HepG2 (cell line): ENCODE data around the gene SS18L1. TPM values are rescaled to one million over a fixed set of nuclear protein-coding genes. Genes with fewer than 3 reads are reported as not detected.
A peak's percentile ranks its signal among the peaks of the same experiment; 100 is the strongest.

Experiments used
- ATAC-seq: fragments of 200-7000 bp; cut with Tn5 transposase; 3 replicates; pipeline ENCODE4 v1.9.1; 2020; ENCODE audit warnings: mild to moderate bottlenecking, moderate library complexity
- BruUV-seq: library from RNA; stranded (reverse); fragments of 400-500 nt; replicated peaks from 2 replicates; lab custom pipeline; 2021; lab: Mats Ljungman, UMichigan
- CTCF ChIA-PET: fragments of 300-600 bp; formaldehyde crosslinking; extraction: SDS; loops from one replicate; lab custom pipeline; 2021; ENCODE audit warnings: low total read pairs, inconsistent platforms, low intra/inter-chr PET ratio; lab: Yijun Ruan, JAX
- POLR2A ChIA-PET: fragments of 350-600 bp; sonication (Branson Sonifier 250); formaldehyde crosslinking; loops from one replicate; lab custom pipeline; 2020; ENCODE audit warnings: antibody characterized with exemption, inconsistent platforms; lab: Yijun Ruan, JAX
- DNase-seq: peaks from one replicate; pipeline ENCODE4 v3.0.0-alpha.2; 2015; ENCODE audit warnings: low spot score
- FAIRE-seq: peaks from 3 replicates; lab custom pipeline; 2011; peaks lifted over from hg19 to GRCh38; lab: Jason Lieb, UNC
- H2AFZ ChIP-seq: one replicate; pipeline ENCODE4 v1.6.1; 2011; ENCODE audit warnings: low read length, inconsistent platforms
- H3K27ac ChIP-seq: fragments of 300-600 bp; 3 replicates; pipeline ENCODE4 v1.8.0; 2011; ENCODE audit warnings: mixed run types, mild to moderate bottlenecking, mixed read lengths, low read length, inconsistent platforms; ENCODE audit not compliant: insufficient read depth; ENCODE audit errors: extremely low read length
- H3K27me3 ChIP-seq, 2 experiments: fragments of 200-600 bp in 1 of 2; 2 replicates in 1 of 2; 3 replicates in 1 of 2; pipeline versions ENCODE4 v1.6.0 to v1.8.0; 2011; ENCODE audit warnings: low read length in 2 of 2, mild to moderate bottlenecking in 2 of 2, moderate library complexity in 2 of 2, inconsistent platforms in 1 of 2; ENCODE audit not compliant: insufficient read depth in 2 of 2, control insufficient read depth in 1 of 2
- H3K36me3 ChIP-seq, 2 experiments: fragments of 200-600 bp in 1 of 2; replicated peaks in 1 of 2; 2 replicates in 1 of 2; 3 replicates in 1 of 2; pipeline versions ENCODE4 v1.5.1 to v1.8.0; 2011; ENCODE audit warnings: low read length in 2 of 2, inconsistent platforms in 1 of 2; ENCODE audit not compliant: insufficient read depth in 2 of 2, control insufficient read depth in 1 of 2
- H3K4me1 ChIP-seq: 2 replicates; pipeline ENCODE4 v1.5.1; 2012; ENCODE audit warnings: low read length, inconsistent platforms; ENCODE audit not compliant: insufficient read depth
- H3K4me2 ChIP-seq: 2 replicates; pipeline ENCODE4 v1.6.0; 2011; ENCODE audit warnings: low read depth, low read length, inconsistent platforms
- H3K4me3 ChIP-seq, 3 experiments: fragments of 200-600 bp in 1 of 3; sonication (generic), shearing (Covaris generic) in 1 of 3; replicated peaks in 1 of 3; 2 replicates each; pipeline ENCODE4 v1.5.1; 2011 to 2016; ENCODE audit warnings: low read length in 3 of 3, inconsistent platforms in 2 of 3, low read depth in 2 of 3, mild to moderate bottlenecking in 2 of 3, control low read depth in 1 of 3, mixed read lengths in 1 of 3; ENCODE audit not compliant: insufficient read depth in 1 of 3
- H3K79me2 ChIP-seq: one replicate; pipeline ENCODE4 v1.6.1; 2011; ENCODE audit warnings: low read length, inconsistent platforms; ENCODE audit not compliant: insufficient read depth
- H3K9ac ChIP-seq: 2 replicates; pipeline ENCODE4 v1.6.0; 2011; ENCODE audit warnings: mild to moderate bottlenecking, low read depth, low read length, inconsistent platforms; ENCODE audit not compliant: insufficient read depth
- H3K9me3 ChIP-seq: 2 replicates; pipeline ENCODE4 v1.5.1; 2012; ENCODE audit warnings: mild to moderate bottlenecking, low read length
- H4K20me1 ChIP-seq: 2 replicates; pipeline ENCODE4 v1.6.0; 2011; ENCODE audit warnings: inconsistent platforms, mild to moderate bottlenecking, low read length, moderate library complexity; ENCODE audit not compliant: insufficient read depth
- AGO2 ChIP-seq: fragments of 200-400 bp; formaldehyde crosslinking; optimal IDR thresholded peaks from 2 replicates; pipeline ENCODE3; 2017; ENCODE audit warnings: mild to moderate bottlenecking, low read depth, low read length, moderate library complexity
- NONO ChIP-seq, 2 experiments: fragments of 450-650 bp in 1 of 2; sonication (generic) in 1 of 2; formaldehyde crosslinking in 1 of 2; IDR thresholded peaks in 1 of 2; conservative IDR thresholded peaks in 1 of 2; 2 replicates each; pipeline versions ENCODE4 v1.6.1 to v1.8.0; 2017 to 2022; ENCODE audit warnings: mild to moderate bottlenecking in 1 of 2, missing genetic modification reagents in 1 of 2, moderate library complexity in 1 of 2
- RBM22 ChIP-seq: fragments of 200-400 bp; formaldehyde crosslinking; optimal IDR thresholded peaks from 2 replicates; pipeline ENCODE3; 2017; ENCODE audit warnings: mild to moderate bottlenecking, low read length, moderate library complexity
- ZBED4 ChIP-seq: sonication (generic); formaldehyde crosslinking; IDR thresholded peaks from 2 replicates; pipeline ENCODE4 v1.4.0; 2020; ENCODE audit warnings: missing genetic modification reagents, borderline replicate concordance
- ZNF24 ChIP-seq: fragments of 450-650 bp; IDR thresholded peaks from 2 replicates; pipeline ENCODE4 v1.6.1; 2017; ENCODE audit warnings: antibody characterized with exemption, mild to moderate bottlenecking
- ZNF678 ChIP-seq: sonication (generic); formaldehyde crosslinking; IDR thresholded peaks from 2 replicates; pipeline ENCODE4 v1.4.0; 2020; ENCODE audit warnings: mild to moderate bottlenecking, missing genetic modification reagents
- ZNF777 ChIP-seq: sonication (generic); formaldehyde crosslinking; IDR thresholded peaks from 2 replicates; pipeline ENCODE4 v1.4.0; 2020; ENCODE audit warnings: missing genetic modification reagents
- WGBS: methylation state at CpG from one replicate; pipeline ENCODE4 v1.1.6; 2017; ENCODE audit warnings: low lambda C conversion rate; 5-methylcytosine and 5-hydroxymethylcytosine counted together
- in situ Hi-C: cut with HindIII; loops from 2 replicates; pipeline ENCODE4 v1.10.0; 2017; ENCODE audit warnings: low pct_unique_long_range_greater_than_20kb; ENCODE audit not compliant: extremely low pct_ligation_motif_present
- intact Hi-C: fragments of 100-400 bp; cut with micrococcal nuclease; formaldehyde crosslinking; loops from one replicate; pipeline ENCODE4 v1.10.0; 2022; ENCODE audit not compliant: unreplicated experiment
- polyA plus RNA-seq, 8 experiments: library from polyadenylated mRNA; depleted of rRNA in 3 of 8; stranded (reverse) in 7 of 8; unstranded in 1 of 8; fragments of >200 nt; fragmentation: Illumina TruSeq in 4 of 8; extraction: Trizol in 4 of 8; gene quantifications; 2 replicates each; pipeline versions ENCODE4 v1.2.1 to v1.2.3, GENCODE V29; 2011 to 2016; ENCODE audit warnings: low read depth in 4 of 8, missing spikeins in 1 of 8, mixed read lengths in 1 of 8; ENCODE audit not compliant: insufficient read depth in 1 of 8
- total RNA-seq, 5 experiments: library from RNA; depleted of rRNA; stranded (reverse); fragments of >200 nt; fragmentation: Illumina TruSeq; extraction: Trizol; gene quantifications; 2 replicates each; pipeline ENCODE4 v1.2.3, GENCODE V29; 2016; ENCODE audit warnings: low read depth in 1 of 5
- TF ChIP-seq, protein P1 (sequence below): sonication (generic); formaldehyde crosslinking; IDR thresholded peaks from 2 replicates; pipeline ENCODE4 v1.5.1; 2020; ENCODE audit warnings: missing genetic modification reagents, mild to moderate bottlenecking, borderline replicate concordance
- TF ChIP-seq, protein P2 (sequence below), 2 experiments: IDR thresholded peaks; 2 replicates each; pipeline ENCODE4 v1.6.1; 2011 to 2012; ENCODE audit warnings: low read length in 2 of 2, borderline replicate concordance in 1 of 2, low read depth in 1 of 2, mild to moderate bottlenecking in 1 of 2, moderate library complexity in 1 of 2
- TF ChIP-seq, protein P3 (sequence below): sonication (generic); formaldehyde crosslinking; conservative IDR thresholded peaks from 2 replicates; pipeline ENCODE4 v1.5.0; 2020; ENCODE audit warnings: missing genetic modification reagents

SS18L1 gene
- total and polyA plus RNA-seq, 2 of the 13 experiments (the other 11 are each of a cell fraction or from before 2014, with no cell fraction given): 17.8 to 27.6 TPM

DNA sequence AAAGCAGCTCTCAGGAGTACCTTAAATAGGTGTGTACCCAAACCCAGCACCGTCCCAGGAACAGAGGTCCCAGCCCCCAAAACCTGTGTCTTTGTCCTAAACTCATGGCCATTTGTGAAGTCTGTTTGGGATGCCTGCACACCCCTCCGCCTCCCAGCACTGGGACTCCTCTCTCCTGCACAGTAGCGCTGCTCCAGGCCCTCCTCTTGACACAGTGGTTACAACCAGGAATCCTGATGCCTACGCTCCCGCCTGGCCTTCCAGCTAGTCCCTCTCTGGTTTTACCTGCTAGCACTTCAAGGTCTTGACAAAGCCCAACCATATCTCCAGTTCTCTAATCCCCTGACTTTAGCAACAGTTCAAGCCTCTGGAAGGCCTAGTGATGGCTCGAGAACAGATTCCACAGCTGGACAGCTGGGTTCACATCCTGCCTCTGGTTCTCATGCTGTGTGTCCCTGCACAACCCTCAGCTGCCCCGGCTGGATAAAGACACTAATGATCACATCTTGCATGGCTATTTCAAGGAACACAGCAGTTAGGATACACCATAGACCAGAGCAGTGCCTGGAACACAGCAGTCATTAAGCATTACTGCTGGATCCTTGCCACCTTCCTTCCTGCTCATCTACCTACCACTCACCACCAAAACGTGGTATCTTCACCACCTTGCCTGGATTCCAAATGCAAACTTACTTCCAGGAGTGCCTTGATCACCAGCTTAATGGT is 5.9 kb upstream of the SS18L1 start (continued):
- TF ChIP-seq ZBED4 (CRISPR knock-in tag): no peak
- TF ChIP-seq, all 625 proteins: peak for 22

DNA sequence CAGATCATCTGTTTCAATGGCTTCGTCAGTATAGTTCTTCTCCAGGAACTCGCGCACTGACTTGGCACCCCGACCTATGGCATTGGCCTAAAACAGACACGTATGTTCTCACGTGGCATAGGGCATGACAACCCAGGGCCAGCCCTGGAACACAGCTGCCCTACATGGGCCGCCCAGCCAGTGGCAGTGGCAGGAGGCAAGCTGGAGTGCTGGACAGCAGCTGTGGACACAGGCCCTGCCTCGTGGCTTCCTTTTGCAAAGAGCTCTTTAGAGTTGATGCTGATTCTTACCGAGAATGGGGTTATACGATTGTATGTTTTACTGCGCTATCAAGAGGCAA is 5.4 kb upstream of the SS18L1 start:
- FAIRE-seq: no peak
- peak; percentile 64 for TF ChIP-seq AGO2
- no peak for TF ChIP-seq NONO (IDR thresholded peaks at IDR 0.05)
- TF ChIP-seq NONO (CRISPR knock-in tag; conservative IDR thresholded peaks at IDR 0.05): 0 out of 2 replicates have a peak, but pooled peaks have one; percentile 30
- TF ChIP-seq, protein P1, sequence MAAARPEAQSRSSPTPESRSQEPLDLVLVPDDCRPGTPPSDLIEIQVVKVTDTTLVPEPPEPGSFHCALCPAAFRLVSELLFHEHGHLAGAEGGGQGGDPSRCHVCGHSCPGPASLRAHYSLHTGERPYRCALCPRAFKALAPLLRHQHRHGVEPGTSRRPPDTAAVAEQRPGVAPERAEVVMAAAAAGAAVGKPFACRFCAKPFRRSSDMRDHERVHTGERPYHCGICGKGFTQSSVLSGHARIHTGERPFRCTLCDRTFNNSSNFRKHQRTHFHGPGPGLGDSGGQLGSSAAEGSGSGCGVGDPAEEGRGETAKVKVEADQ (CRISPR knock-in tag): no peak
- no peak for TF ChIP-seq ZNF678 (CRISPR knock-in tag)
- TF ChIP-seq RBM22: peak; percentile 80
- TF ChIP-seq, protein P2, sequence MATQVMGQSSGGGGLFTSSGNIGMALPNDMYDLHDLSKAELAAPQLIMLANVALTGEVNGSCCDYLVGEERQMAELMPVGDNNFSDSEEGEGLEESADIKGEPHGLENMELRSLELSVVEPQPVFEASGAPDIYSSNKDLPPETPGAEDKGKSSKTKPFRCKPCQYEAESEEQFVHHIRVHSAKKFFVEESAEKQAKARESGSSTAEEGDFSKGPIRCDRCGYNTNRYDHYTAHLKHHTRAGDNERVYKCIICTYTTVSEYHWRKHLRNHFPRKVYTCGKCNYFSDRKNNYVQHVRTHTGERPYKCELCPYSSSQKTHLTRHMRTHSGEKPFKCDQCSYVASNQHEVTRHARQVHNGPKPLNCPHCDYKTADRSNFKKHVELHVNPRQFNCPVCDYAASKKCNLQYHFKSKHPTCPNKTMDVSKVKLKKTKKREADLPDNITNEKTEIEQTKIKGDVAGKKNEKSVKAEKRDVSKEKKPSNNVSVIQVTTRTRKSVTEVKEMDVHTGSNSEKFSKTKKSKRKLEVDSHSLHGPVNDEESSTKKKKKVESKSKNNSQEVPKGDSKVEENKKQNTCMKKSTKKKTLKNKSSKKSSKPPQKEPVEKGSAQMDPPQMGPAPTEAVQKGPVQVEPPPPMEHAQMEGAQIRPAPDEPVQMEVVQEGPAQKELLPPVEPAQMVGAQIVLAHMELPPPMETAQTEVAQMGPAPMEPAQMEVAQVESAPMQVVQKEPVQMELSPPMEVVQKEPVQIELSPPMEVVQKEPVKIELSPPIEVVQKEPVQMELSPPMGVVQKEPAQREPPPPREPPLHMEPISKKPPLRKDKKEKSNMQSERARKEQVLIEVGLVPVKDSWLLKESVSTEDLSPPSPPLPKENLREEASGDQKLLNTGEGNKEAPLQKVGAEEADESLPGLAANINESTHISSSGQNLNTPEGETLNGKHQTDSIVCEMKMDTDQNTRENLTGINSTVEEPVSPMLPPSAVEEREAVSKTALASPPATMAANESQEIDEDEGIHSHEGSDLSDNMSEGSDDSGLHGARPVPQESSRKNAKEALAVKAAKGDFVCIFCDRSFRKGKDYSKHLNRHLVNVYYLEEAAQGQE (IDR thresholded peaks at IDR 0.05; ENCODE audit: borderline replicate concordance in 1 of 2, low read depth in 1 of 2, low read length in 2 of 2): peak in 1 of 2 experiments; percentile 51; a peak in 2 of 4 replicates
- TF ChIP-seq, protein P3, sequence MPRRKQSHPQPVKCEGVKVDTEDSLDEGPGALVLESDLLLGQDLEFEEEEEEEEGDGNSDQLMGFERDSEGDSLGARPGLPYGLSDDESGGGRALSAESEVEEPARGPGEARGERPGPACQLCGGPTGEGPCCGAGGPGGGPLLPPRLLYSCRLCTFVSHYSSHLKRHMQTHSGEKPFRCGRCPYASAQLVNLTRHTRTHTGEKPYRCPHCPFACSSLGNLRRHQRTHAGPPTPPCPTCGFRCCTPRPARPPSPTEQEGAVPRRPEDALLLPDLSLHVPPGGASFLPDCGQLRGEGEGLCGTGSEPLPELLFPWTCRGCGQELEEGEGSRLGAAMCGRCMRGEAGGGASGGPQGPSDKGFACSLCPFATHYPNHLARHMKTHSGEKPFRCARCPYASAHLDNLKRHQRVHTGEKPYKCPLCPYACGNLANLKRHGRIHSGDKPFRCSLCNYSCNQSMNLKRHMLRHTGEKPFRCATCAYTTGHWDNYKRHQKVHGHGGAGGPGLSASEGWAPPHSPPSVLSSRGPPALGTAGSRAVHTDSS (CRISPR knock-in tag): no peak
- no peak for TF ChIP-seq ZNF24
- no peak for TF ChIP-seq ZNF777 (CRISPR knock-in tag)

More for the DNA sequence above, 5.4 kb upstream of the SS18L1 start:
- in situ Hi-C loops (no loop called here), intact Hi-C loops (loop anchor here (5.0 kb wide), 1 partner anchor 71 kb away; the partner anchor contains the start of gene TAF4)
- ChIA-PET POLR2A (interaction anchor here (4.1 to 7.8 kb wide), 3 partner anchors 16 to 127 kb away, joined by 15 to 86 read pairs (median 35); partner anchors contain the start of genes LSM14B and TAF4), CTCF (no interaction called here)
- Histone ChIP-seq H3K9me3 (no peaks in the 10 kb centered on the region), H3K79me2 (peaks cover 41% of the 10 kb centered on the region), H3K36me3 (peaks cover 47 to 70% of the 10 kb centered on the region in 2 experiments), H3K4me2 (no peak overlapping the region), H3K27me3 (no peaks in the 10 kb centered on the region; a peak in 1 of 5 replicates), H3K4me3 (no peak overlapping the region), H4K20me1 (peaks cover 56% of the 10 kb centered on the region), H3K4me1 (peaks cover 50% of the 10 kb centered on the region), H2AFZ (no peak overlapping the region), H3K9ac (no peak overlapping the region), H3K27ac (no peak overlapping the region)
- ATAC-seq (no peak), DNase-seq (no peak)
- BruUV-seq: no TSS peak
- 89% methylated on average over 11 of the region's 11 CpGs for WGBS
